Measurements from ENCODE around the gene UAP1L1. TPM values are rescaled to one million over a fixed set of nuclear protein-coding genes. Genes with fewer than 3 reads are reported as not detected.
A peak's percentile ranks its signal among the peaks of the same experiment; 100 is the strongest.

UAP1L1 gene
- polyA plus RNA-seq, 1 donor = 1.9 TPM

DNA sequence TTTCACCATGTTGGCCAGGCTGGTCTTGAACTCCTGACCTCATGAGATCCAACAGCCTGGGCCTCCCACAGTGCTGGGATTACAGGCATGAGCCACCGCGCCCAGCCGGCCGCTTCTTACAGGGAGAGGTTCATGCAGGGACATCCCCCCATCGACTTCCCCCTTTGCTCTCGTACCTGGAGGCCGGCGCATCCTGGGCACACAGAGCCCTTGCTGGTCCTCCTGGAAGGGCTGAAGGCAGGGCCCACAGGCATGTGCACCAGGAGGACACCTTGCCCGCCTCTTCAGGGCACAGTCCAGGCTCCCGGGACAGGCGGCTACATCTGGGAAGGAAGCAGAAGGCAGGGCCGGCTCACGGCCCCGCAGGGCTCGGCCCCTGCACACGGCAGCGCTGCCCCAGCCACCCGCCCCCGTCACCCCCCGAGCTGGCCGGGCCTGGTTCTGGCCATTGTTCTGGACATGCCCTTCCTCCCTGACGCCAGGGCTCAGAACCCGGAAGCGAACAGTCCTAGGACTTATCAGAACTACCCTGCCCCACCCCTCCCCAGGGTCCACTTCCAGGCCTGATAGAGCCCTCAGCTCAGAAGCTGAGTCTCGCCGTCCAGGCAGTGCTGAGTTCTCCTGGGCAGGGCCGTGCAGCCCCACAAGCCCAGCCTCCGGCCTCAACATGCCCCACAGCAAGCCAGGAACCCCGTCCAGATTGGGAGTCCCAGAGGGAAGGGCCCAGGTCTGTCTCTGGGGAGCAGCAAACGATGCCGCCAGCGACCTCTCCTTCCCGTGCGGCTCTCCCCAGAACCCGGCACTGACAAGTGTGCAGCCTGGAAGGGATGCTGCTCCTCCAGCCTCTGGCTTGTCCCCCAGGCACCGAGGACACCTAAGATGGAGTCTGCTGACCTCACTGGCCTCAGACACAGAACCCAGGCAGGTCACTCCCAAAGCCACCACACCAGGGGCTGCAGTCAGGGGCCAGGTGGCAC, 34.3 kb upstream of the UAP1L1 start:
- no peak for DNase-seq (ENCODE audit: low read depth)

GRCh38 chr9:137044037-137044436, 33.3 kb upstream of the UAP1L1 start:
- no peak for DNase-seq (ENCODE audit: low read depth)

DNA sequence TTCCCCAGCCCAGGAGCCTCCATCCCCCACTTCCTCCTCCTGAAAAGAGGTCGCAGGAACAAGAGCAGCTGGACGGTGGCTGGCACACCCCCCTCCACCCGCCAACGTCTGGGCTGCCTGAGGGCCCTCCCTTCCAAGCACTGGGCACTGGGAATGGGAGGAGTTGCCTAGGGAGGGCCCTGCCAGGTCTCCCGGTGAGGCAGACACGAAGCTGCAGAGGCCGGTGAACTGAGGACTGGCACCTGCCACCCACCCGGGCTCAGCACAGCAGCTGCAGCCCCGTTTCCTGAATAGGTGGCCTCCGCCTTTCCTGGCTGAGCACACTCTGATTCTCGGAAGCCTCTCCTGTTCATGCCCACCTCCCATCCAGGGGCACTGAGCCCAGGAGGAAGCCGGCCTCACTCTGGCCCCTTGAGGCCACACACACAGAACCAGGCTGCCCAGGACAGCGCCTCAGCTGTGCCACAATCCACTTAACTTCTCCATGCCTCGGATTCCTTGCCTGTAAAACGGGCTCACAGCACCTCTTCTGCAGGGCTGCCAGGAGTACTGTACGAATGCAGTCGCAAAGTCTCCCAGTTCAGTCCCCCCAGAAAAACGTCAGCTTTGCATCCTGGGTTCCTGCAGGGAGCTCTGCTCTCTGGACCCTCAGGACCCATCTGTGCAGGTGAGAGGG, 32.7 kb upstream of the UAP1L1 start:
- DNase-seq (ENCODE audit: low read depth) = no peak

GRCh38 chr9:137045294-137046087, 31.8 kb upstream of the UAP1L1 start:
- DNase-seq (ENCODE audit: low read depth) = no peak

- DNase-seq (ENCODE audit: low read depth) = no peak
Measured at GRCh38 chr9:137046088-137046787, 31.1 kb upstream of the UAP1L1 start, which contains the start of gene NPDC1. NPDC1 (minus strand) TSS chr9:137046177; CDS start chr9:137045989, 188 bp downstream.

DNA sequence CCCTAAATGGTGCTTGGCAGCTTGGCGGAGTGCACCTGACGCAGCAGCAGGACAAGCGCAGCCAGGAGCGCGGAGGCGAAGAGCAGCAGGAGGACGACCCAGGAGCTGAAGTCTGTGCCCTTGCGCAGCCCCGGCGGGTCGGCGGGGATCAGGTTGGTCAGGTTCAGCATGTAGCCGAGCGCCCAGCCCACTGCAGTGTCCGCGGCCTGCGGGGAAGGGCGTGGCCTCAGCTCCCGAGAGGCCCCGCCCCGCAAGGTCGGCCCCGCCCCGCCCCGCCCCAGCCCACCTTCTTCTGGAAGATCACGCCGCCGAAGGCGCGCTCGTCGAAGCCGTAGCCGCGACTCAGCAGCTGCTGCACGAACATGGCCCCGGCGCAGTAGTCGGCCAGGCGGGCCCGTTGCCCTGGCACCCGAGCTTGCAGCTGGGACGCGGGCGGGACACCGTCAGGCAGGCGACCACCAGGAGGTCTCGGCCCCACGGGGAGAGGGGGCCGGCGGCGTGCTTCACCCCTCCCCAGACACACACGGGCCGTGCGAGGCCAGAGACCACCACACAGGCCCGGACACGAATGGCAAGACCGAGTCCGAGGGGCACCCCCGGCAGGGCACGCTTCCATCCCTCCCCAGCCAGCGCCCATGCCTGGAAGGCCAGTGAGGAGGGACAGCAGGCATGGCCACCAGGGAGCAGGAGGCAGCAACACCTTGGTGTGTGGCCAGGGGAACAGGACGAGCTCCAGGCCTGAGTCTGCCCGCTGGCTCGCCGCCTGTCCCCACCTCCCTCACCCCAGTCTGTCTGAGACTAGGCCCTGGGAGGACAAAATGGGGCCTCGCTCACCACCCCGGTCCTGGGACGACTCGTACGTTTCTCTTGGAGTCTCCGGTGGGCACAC, 28.4 kb upstream of the UAP1L1 start:
- no peak for DNase-seq (ENCODE audit: low read depth)

DNA sequence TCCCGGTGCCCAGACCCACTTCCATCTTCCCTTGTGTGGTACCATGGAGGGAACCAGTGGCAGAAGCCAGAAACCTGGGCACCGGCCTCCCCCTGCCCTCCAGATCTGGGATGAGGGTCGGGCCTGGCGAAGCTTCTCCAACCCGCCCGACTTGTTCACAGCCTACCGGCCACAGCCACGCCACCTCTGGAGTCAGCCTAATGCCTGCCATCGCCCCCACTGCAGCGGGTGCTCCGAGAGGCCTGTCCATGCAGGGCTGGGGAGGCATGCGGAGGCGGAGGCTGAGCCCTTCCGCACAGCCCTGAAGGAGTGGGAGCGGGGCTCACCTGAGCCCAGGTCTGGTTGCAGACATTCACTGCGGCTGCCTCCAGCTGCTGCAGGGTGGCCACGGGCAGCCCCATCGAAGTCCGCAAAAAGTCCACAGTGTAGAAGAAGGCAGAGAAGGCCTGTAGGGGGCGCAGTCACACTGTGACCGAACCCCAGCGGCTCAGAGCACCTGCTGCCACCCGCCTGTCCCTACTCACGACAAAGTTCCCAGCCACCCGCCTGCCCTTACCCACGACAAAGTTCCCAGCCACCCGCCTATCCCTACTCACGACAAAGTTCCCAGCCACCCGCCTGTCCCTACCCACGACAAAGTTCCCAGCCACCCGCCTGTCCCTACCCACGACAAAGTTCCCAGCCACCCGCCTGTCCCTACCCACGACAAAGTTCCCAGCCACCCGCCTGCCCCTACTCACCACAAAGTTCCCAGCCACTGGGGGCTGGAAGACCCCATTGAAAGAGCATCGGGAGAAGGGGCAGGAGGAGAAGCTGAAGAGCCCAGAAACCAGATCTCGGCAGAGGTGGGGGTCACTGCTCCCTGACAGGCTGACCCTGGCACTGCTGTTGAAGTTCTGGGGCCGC, 27.5 kb upstream of the UAP1L1 start:
- no peak for DNase-seq (ENCODE audit: low read depth)

GRCh38 chr9:137050570-137050969, 26.7 kb upstream of the UAP1L1 start:
- DNase-seq (ENCODE audit: low read depth) = no peak

DNA sequence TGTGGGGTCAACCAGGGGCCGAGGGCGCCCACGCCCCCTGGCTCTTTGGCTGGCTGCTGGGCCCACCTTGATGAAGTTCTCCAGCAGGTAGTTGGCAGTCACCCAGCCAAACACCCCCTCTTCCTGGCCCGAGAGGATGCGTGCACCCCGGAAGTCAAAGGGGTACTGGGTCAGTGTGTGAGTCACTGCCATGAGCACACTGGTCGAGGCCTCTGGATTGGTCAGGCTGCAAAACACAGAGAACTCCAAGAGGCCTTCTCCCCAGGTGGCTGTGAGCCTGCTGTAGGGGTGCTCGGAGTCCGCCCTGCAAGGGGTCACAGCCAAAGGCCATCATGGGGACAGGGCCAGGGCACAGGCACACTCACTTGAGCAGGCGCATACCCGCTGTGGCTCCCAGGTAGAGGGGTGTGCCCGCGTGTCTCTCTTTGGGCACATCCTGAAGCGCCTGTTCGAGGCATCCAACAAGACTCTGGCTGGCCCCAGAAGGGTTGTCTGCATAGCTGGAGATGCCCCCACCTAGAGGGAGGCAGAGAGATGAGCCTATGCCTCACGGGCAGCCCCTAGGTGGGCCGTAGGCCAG, 26.1 kb upstream of the UAP1L1 start:
- DNase-seq (ENCODE audit: low read depth) = no peak

GRCh38 chr9:137052293-137052692, 25.0 kb upstream of the UAP1L1 start:
- DNase-seq (ENCODE audit: low read depth) = no peak

- no peak for DNase-seq (ENCODE audit: low read depth)
Measured at GRCh38 chr9:137052998-137053943, 24.0 kb upstream of the UAP1L1 start.

DNA sequence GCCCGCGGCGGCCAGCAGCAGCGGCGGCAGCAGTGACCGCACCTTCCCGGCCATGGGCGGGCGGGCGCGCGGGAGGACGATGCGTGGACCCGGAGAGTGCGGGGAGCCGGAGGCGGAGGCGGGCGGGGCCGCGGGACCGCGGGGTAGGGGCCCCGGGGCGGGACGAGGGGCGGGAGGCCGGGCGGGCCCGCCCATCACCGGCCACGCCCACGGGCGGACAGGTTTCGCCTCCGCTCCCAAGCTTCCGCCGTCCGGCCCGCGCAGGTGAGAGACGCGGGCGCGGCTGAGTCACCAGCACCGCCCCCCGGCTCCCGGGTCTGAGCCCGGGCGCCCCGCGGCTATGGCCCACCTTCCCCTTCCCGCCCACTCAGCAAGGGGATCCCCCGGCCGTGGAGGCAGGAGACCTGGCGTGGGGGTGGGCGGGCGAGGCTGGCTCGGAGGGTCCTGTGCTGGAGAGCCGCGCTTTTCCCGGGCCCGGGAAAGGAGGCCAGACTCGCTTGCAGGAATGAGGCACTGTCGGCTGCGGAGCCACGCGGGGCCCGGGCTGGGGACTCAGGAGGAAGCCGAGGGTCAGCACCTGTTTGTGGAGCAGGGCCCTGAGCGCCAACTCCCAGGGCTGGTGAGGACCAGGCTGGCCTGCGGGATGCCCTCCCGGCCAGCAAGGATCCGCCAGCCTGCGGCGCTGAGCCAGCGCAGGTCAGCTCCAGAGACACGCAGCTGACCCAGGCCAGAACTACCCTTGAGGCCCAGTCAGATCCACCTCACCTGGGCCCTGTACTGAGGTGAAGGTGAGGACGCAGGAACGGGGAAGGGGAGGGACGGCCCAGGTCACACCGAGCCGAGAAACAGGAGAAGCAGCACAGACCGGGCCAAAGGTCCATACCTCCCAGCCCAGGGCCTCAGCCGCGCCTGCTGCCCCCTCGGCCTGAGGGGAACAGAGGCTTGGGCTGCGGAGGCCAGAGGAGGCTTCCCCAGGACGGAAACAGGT, 23.1 kb upstream of the UAP1L1 start, which contains the start of gene ENTPD2:
TSS of gene ENTPD2 (minus strand) at position 118 of the 988 bp plus-strand sequence. CDS start at position 54, 64 bp downstream.
- DNase-seq (ENCODE audit: low read depth) = no peak

DNA sequence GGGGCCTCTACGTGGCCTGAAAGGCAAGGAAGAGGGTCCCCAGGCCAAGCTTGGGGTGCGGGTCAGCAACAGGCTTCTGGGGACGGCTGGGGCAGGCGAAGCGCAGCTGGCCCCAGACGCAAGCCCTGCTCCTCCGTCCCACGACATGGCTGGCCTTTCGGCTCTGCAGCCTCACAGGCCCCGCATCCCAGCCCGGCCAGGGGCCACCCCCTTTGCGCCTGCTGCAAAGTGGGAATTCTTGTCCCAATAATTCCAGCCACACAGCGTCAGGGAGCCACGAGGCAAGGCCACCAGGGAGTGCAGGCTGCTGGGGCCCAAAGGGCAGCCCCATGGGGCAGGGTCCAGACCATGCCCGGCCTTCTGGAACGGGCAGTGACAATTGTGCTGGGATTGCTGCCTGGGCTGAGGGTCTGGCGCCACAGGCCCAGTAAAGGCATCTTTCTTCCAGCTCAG, 22.4 kb upstream of the UAP1L1 start:
- no peak for DNase-seq (ENCODE audit: low read depth)

GRCh38 chr9:137055385-137056364, 21.6 kb upstream of the UAP1L1 start:
- DNase-seq (ENCODE audit: low read depth) = peak; percentile 60
